ENCODE data around the gene ABCA2. TPM values are rescaled to one million over a fixed set of nuclear protein-coding genes. Genes with fewer than 3 reads are reported as not detected.
A peak's percentile ranks its signal among the peaks of the same experiment; 100 is the strongest.

Gene ABCA2
- total and polyA plus RNA-seq, 11 donors: 13.1 to 44.3 (median 30.6) TPM

DNA sequence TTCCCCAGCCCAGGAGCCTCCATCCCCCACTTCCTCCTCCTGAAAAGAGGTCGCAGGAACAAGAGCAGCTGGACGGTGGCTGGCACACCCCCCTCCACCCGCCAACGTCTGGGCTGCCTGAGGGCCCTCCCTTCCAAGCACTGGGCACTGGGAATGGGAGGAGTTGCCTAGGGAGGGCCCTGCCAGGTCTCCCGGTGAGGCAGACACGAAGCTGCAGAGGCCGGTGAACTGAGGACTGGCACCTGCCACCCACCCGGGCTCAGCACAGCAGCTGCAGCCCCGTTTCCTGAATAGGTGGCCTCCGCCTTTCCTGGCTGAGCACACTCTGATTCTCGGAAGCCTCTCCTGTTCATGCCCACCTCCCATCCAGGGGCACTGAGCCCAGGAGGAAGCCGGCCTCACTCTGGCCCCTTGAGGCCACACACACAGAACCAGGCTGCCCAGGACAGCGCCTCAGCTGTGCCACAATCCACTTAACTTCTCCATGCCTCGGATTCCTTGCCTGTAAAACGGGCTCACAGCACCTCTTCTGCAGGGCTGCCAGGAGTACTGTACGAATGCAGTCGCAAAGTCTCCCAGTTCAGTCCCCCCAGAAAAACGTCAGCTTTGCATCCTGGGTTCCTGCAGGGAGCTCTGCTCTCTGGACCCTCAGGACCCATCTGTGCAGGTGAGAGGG, 16.6 kb upstream of the ABCA2 start:
- Histone ChIP-seq H3K4me1 (peaks cover 0 to 56% (median 37%) of the 10 kb centered on the region in 12 donors), H3K4me3 (peak overlapping the region; percentile 62 to 92 (median 72)), H3K27me3 (peaks cover 0 to 44% (median 25%) of the 10 kb centered on the region in 9 donors), H3K9me3 (no peaks in the 10 kb centered on the region), H3K27ac (peak overlapping the region; percentile 80 to 96 (median 88)), H3K36me3 (peaks cover 0 to 26% (median 16%) of the 10 kb centered on the region in 9 donors)
- WGBS, 4 donors: 30 to 53% (median 46%) methylated on average over 13 to 18 of the region's 18 CpGs
- TF ChIP-seq, protein P1, sequence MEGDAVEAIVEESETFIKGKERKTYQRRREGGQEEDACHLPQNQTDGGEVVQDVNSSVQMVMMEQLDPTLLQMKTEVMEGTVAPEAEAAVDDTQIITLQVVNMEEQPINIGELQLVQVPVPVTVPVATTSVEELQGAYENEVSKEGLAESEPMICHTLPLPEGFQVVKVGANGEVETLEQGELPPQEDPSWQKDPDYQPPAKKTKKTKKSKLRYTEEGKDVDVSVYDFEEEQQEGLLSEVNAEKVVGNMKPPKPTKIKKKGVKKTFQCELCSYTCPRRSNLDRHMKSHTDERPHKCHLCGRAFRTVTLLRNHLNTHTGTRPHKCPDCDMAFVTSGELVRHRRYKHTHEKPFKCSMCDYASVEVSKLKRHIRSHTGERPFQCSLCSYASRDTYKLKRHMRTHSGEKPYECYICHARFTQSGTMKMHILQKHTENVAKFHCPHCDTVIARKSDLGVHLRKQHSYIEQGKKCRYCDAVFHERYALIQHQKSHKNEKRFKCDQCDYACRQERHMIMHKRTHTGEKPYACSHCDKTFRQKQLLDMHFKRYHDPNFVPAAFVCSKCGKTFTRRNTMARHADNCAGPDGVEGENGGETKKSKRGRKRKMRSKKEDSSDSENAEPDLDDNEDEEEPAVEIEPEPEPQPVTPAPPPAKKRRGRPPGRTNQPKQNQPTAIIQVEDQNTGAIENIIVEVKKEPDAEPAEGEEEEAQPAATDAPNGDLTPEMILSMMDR (IDR thresholded peaks at IDR 0.05): no peak
- peak in 1 of 2 donors; percentile 38 for TF ChIP-seq POLR2A (IDR thresholded peaks at IDR 0.05)
- intact Hi-C loops (cut with DNase I): no loop called here
- ATAC-seq (peak; percentile 10 to 23 (median 13)), DNase-seq (peak in 1 of 5 donors; percentile 65)

GRCh38 chr9:137044037-137044436, 16.0 kb upstream of the ABCA2 start:
- ATAC-seq (no peak), DNase-seq (no peak)
- WGBS, 4 donors: 72 to 82% (median 72%) methylated on average over 12 of the region's 12 CpGs
- H3K9me3 ChIP-seq: no peaks in the 10 kb centered on the region
- peak overlapping the region; percentile 12 to 92 (median 72) for H3K4me3 ChIP-seq
- peaks cover 0 to 32% (median 22%) of the 10 kb centered on the region in 9 donors for H3K36me3 ChIP-seq
- intact Hi-C loops (cut with DNase I): no loop called here
- H3K27ac ChIP-seq: peak overlapping the region; percentile 80 to 96 (median 88)
- TF ChIP-seq, protein P1 (IDR thresholded peaks at IDR 0.05): no peak
- TF ChIP-seq POLR2A (IDR thresholded peaks at IDR 0.05): no peak
- H3K4me1 ChIP-seq: peaks cover 0 to 56% (median 37%) of the 10 kb centered on the region in 12 donors
- H3K27me3 ChIP-seq: peaks cover 0 to 38% (median 19%) of the 10 kb centered on the region in 9 donors

DNA sequence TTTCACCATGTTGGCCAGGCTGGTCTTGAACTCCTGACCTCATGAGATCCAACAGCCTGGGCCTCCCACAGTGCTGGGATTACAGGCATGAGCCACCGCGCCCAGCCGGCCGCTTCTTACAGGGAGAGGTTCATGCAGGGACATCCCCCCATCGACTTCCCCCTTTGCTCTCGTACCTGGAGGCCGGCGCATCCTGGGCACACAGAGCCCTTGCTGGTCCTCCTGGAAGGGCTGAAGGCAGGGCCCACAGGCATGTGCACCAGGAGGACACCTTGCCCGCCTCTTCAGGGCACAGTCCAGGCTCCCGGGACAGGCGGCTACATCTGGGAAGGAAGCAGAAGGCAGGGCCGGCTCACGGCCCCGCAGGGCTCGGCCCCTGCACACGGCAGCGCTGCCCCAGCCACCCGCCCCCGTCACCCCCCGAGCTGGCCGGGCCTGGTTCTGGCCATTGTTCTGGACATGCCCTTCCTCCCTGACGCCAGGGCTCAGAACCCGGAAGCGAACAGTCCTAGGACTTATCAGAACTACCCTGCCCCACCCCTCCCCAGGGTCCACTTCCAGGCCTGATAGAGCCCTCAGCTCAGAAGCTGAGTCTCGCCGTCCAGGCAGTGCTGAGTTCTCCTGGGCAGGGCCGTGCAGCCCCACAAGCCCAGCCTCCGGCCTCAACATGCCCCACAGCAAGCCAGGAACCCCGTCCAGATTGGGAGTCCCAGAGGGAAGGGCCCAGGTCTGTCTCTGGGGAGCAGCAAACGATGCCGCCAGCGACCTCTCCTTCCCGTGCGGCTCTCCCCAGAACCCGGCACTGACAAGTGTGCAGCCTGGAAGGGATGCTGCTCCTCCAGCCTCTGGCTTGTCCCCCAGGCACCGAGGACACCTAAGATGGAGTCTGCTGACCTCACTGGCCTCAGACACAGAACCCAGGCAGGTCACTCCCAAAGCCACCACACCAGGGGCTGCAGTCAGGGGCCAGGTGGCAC, 15.0 kb upstream of the ABCA2 start:
- Histone ChIP-seq H3K36me3 (peaks cover 0 to 40% (median 32%) of the 10 kb centered on the region in 9 donors), H3K4me3 (peak overlapping the region in 11 of 12 donors; percentile 12 to 92 (median 73)), H3K4me1 (peaks cover 0 to 56% (median 37%) of the 10 kb centered on the region in 12 donors), H3K27ac (peak overlapping the region; percentile 80 to 96 (median 88)), H3K27me3 (peaks cover 0 to 30% (median 10%) of the 10 kb centered on the region in 9 donors), H3K9me3 (no peaks in the 10 kb centered on the region)
- intact Hi-C loops (cut with DNase I): no loop called here
- TF ChIP-seq POLR2A (IDR thresholded peaks at IDR 0.05): peak in 1 of 2 donors; percentile 64
- TF ChIP-seq, protein P1 (IDR thresholded peaks at IDR 0.05): no peak
- 48 to 74% (median 68%) methylated on average over 20 to 36 of the region's 36 CpGs for WGBS, 4 donors
- DNase-seq (peak in 4 of 5 donors; percentile 77 to 86 (median 80)), ATAC-seq (peak; percentile 30 to 74 (median 53))
